Adipose tissue (tissue), 3 donors: ENCODE results near the gene LTK. TPM values are rescaled to one million over a fixed set of nuclear protein-coding genes. Genes with fewer than 3 reads are reported as not detected.

ENCODE experiments used
- polyA plus RNA-seq, 3 donors: library from polyadenylated mRNA; stranded (reverse); fragments of 200-250 nt; gene quantifications; one replicate each; pipeline ENCODE4 v1.2.3, GENCODE V29; 2013
- donor health status: healthy with polysubstance abuse.
- donor health status: Bipolar disorder and iron deficiency.
- donor health status: healthy.

Gene LTK
- polyA plus RNA-seq, 3 donors = 0.39 to 1.0 (median 0.86) TPM

Other genes starting within 250 kb of the LTK start
- gene OIP5, start 181.2 kb downstream of the LTK start, polyA plus RNA-seq = under 1 TPM in 2 of 3 donors, not detected in 1; 0.39 to 0.48 TPM
- gene NUSAP1, start 180.9 kb downstream of the LTK start, polyA plus RNA-seq = 1 to 10 TPM in 2 of 3 donors, under 1 TPM in 1; 0.95 to 2.0 (median 1.1) TPM
- 10 to 100 TPM; 11.1 to 23.8 (median 16.6) TPM for gene NDUFAF1, start 111.3 kb downstream of the LTK start, polyA plus RNA-seq
- gene RTF1, start 96.7 kb downstream of the LTK start, polyA plus RNA-seq = 10 to 100 TPM in 2 of 3 donors, 1 to 10 TPM in 1; 7.7 to 22.9 (median 16.3) TPM
- 1 to 10 TPM in 1 of 3 donors, under 1 TPM in 2; 0.34 to 2.3 (median 0.79) TPM for gene ITPKA, start 20.0 kb downstream of the LTK start, polyA plus RNA-seq
- 10 to 100 TPM; 10.9 to 15.7 (median 15.7) TPM for gene RPAP1, start 30.4 kb upstream of the LTK start, polyA plus RNA-seq
- gene TYRO3, start 45.4 kb upstream of the LTK start, polyA plus RNA-seq = 10 to 100 TPM; 13.2 to 76.9 (median 17.5) TPM
- gene MGA, start 146.6 kb upstream of the LTK start, polyA plus RNA-seq = 1 to 10 TPM; 2.9 to 5.3 (median 3.4) TPM